OCI-LY1 (cell line): ENCODE data around the gene MSH3.

Source experiments
- H2AFZ ChIP-seq: fragments of 200-600 bp; sonication (generic), shearing (Covaris generic); 2 replicates; pipeline ENCODE4 v1.6.0; 2014; ENCODE audit warnings: antibody characterized with exemption, mild to moderate bottlenecking, low read length
- H3F3A ChIP-seq: fragments of 200-600 bp; sonication (generic), shearing (Covaris generic); 2 replicates; pipeline ENCODE4 v1.6.0; 2014; ENCODE audit warnings: mild to moderate bottlenecking, antibody characterized with exemption, low read length, moderate library complexity; ENCODE audit not compliant: insufficient read depth
- H3K27ac ChIP-seq: fragments of 200-600 bp; sonication (generic); 2 replicates; pipeline ENCODE4 v1.5.1; 2014; ENCODE audit warnings: low read length, mixed run types, mild to moderate bottlenecking, low read depth; ENCODE audit not compliant: poor library complexity, severe bottlenecking
- H3K27me3 ChIP-seq: fragments of 200-600 bp; sonication (generic); 2 replicates; pipeline ENCODE4 v1.6.0; 2014; ENCODE audit warnings: antibody characterized with exemption, mild to moderate bottlenecking, low read length, moderate library complexity; ENCODE audit not compliant: insufficient read depth
- H3K36me3 ChIP-seq: fragments of 200-600 bp; sonication (generic); 2 replicates; pipeline ENCODE4 v1.6.1; 2014; ENCODE audit warnings: mild to moderate bottlenecking, antibody characterized with exemption, low read length, moderate library complexity, mixed read lengths; ENCODE audit not compliant: insufficient read depth
- H3K4me1 ChIP-seq: fragments of 200-600 bp; sonication (generic); 2 replicates; pipeline ENCODE4 v1.5.1; 2014; ENCODE audit warnings: mild to moderate bottlenecking, low read length, moderate library complexity; ENCODE audit not compliant: insufficient read depth, severe bottlenecking
- H3K4me2 ChIP-seq: fragments of 200-600 bp; sonication (generic), shearing (Covaris generic); 2 replicates; pipeline ENCODE4 v1.6.1; 2014; ENCODE audit warnings: low read length
- H3K4me3 ChIP-seq: fragments of 200-600 bp; sonication (generic); 2 replicates; pipeline ENCODE4 v1.5.1; 2014; ENCODE audit warnings: low read length, low read depth, mild to moderate bottlenecking, mixed read lengths; ENCODE audit not compliant: poor library complexity, severe bottlenecking
- H3K79me2 ChIP-seq: fragments of 200-600 bp; shearing (Covaris generic); 2 replicates; pipeline ENCODE4 v1.6.1; 2016; ENCODE audit warnings: mixed run types, low read length, mixed read lengths; ENCODE audit not compliant: insufficient read depth
- H3K9ac ChIP-seq: fragments of 200-600 bp; sonication (generic), shearing (Covaris generic); 2 replicates; pipeline ENCODE4 v1.6.1; 2014; ENCODE audit warnings: mild to moderate bottlenecking, low read length, mixed read lengths
- H3K9me2 ChIP-seq: fragments of 200-600 bp; sonication (generic), shearing (Covaris generic); 2 replicates; pipeline ENCODE4 v1.6.1; 2014; ENCODE audit warnings: low read depth, mild to moderate bottlenecking, low read length, mixed read lengths
- H3K9me3 ChIP-seq: fragments of 200-600 bp; shearing (Covaris generic); 2 replicates; pipeline ENCODE4 v1.6.1; 2014; ENCODE audit warnings: low read length, mixed read lengths
- H4K20me1 ChIP-seq: fragments of 200-600 bp; sonication (generic), shearing (Covaris generic); 2 replicates; pipeline ENCODE4 v1.6.0; 2016; ENCODE audit warnings: mild to moderate bottlenecking, low read length; ENCODE audit not compliant: insufficient read depth
- EZH2 ChIP-seq: fragments of 200-600 bp; sonication (generic), shearing (Covaris generic); IDR thresholded peaks from 2 replicates; pipeline ENCODE4 v1.8.0; 2017; ENCODE audit warnings: borderline replicate concordance, mixed run types, mild to moderate bottlenecking, antibody characterized with exemption, low read length, moderate library complexity, mixed read lengths
- TF ChIP-seq, protein P1 (sequence below): fragments of 200-600 bp; sonication (generic), shearing (Covaris generic); IDR thresholded peaks from 2 replicates; pipeline ENCODE4 v1.5.1; 2017; ENCODE audit warnings: mild to moderate bottlenecking, antibody characterized with exemption, low read length, moderate library complexity, mixed read lengths

MSH3 gene

DNA sequence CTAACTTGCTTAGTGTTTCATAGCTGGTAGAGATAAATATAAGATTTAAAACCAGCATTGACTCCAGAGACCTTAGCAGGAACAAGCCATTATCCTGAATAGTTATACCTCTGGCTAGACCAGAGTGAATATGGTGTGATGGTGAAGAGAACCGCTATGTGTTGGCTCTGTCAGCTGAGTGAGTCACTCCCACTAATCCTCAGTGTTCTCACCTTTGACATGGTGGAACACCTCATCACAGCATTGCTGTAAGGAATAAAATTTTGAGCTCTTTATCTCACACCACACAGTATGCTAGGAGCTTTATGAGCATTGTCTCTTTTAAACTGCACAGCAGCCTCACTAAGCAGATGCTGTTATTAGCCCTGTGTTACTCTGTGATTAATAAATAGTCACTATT lies 91.0 kb downstream of the MSH3 start:
- no peaks in the 10 kb centered on the region for H3K79me2 ChIP-seq
- no peak overlapping the region for H2AFZ ChIP-seq
- no peaks in the 10 kb centered on the region for H3F3A ChIP-seq
- no peaks in the 10 kb centered on the region for H3K9me2 ChIP-seq
- TF ChIP-seq, protein P1, sequence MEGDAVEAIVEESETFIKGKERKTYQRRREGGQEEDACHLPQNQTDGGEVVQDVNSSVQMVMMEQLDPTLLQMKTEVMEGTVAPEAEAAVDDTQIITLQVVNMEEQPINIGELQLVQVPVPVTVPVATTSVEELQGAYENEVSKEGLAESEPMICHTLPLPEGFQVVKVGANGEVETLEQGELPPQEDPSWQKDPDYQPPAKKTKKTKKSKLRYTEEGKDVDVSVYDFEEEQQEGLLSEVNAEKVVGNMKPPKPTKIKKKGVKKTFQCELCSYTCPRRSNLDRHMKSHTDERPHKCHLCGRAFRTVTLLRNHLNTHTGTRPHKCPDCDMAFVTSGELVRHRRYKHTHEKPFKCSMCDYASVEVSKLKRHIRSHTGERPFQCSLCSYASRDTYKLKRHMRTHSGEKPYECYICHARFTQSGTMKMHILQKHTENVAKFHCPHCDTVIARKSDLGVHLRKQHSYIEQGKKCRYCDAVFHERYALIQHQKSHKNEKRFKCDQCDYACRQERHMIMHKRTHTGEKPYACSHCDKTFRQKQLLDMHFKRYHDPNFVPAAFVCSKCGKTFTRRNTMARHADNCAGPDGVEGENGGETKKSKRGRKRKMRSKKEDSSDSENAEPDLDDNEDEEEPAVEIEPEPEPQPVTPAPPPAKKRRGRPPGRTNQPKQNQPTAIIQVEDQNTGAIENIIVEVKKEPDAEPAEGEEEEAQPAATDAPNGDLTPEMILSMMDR: no peak
- TF ChIP-seq EZH2: no peak
- H4K20me1 ChIP-seq: no peaks in the 10 kb centered on the region
- H3K9me3 ChIP-seq: 0 out of 2 replicates have a peak, but pooled peaks cover 2% of the 10 kb centered on the region
- no peak overlapping the region for H3K4me3 ChIP-seq
- no peak overlapping the region for H3K9ac ChIP-seq
- no peak overlapping the region for H3K27ac ChIP-seq
- H3K27me3 ChIP-seq: no peaks in the 10 kb centered on the region
- H3K4me2 ChIP-seq: no peak overlapping the region
- no peaks in the 10 kb centered on the region for H3K4me1 ChIP-seq
- H3K36me3 ChIP-seq: peaks cover 54% of the 10 kb centered on the region

DNA sequence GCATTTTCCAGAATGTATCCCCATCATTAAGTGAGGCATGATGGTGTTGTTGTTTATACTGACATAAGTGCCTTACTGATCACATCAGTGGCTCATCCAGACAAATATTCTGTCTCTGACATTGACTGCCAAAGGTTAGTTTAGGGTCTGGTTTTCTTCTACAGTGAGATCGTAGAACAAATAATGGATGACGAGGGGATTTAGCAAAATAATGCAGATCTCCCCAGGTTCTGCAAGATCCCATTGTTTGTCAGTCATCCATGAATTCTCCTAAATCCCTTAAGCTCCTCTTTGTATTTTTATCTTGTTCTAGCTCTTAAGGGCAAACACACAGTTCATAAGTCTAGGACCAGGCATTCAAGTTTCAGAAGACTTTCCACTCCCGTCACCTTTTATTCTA lies 93.5 kb downstream of the MSH3 start:
- no peak for TF ChIP-seq EZH2
- TF ChIP-seq, protein P1: no peak
- no peaks in the 10 kb centered on the region for H4K20me1 ChIP-seq
- H3K4me1 ChIP-seq: no peaks in the 10 kb centered on the region
- H3K9ac ChIP-seq: no peak overlapping the region
- H3K27ac ChIP-seq: no peak overlapping the region
- peaks cover 52% of the 10 kb centered on the region for H3K36me3 ChIP-seq
- H2AFZ ChIP-seq: no peak overlapping the region
- no peaks in the 10 kb centered on the region for H3F3A ChIP-seq
- H3K9me2 ChIP-seq: no peaks in the 10 kb centered on the region
- H3K9me3 ChIP-seq: 0 out of 2 replicates have a peak, but pooled peaks cover 2% of the 10 kb centered on the region
- H3K79me2 ChIP-seq: no peaks in the 10 kb centered on the region
- no peak overlapping the region for H3K4me2 ChIP-seq
- no peaks in the 10 kb centered on the region for H3K27me3 ChIP-seq
- H3K4me3 ChIP-seq: no peak overlapping the region

DNA sequence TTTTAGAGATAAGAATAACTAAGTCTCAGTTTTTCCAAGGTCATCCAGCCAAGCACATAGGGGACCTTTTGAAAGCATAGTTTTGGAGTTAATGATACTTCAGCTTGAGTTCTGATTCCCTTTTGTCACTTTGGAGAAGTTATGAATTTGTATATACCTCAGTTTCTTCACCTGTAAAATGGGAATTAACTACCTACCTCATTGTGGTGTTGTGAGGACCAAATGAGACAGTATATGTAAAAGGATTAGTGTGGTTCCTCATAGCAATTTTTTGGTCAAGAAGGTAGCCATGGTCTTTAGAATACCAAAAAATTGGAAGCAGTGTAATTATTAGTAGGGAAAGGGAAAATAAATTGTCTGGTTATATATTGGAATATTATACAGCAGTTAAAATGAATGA lies 98.0 kb downstream of the MSH3 start:
- Histone ChIP-seq H3K36me3 (peaks cover 12% of the 10 kb centered on the region), H3K4me2 (no peak overlapping the region), H3K9me3 (no peaks in the 10 kb centered on the region), H2AFZ (no peak overlapping the region), H3K79me2 (no peaks in the 10 kb centered on the region), H4K20me1 (no peaks in the 10 kb centered on the region), H3K4me1 (peaks cover 11% of the 10 kb centered on the region), H3K27ac (no peak overlapping the region), H3K4me3 (no peak overlapping the region), H3F3A (no peaks in the 10 kb centered on the region), H3K9ac (no peak overlapping the region), H3K9me2 (no peaks in the 10 kb centered on the region), H3K27me3 (no peaks in the 10 kb centered on the region)
- TF ChIP-seq, protein P1: no peak
- no peak for TF ChIP-seq EZH2
